NCI-H2171 treated with DMSO at 0.1 percent for 48 hours (cell line): ENCODE measurements around the gene FNIP1.
A peak's percentile ranks its signal among the peaks of the same experiment; 100 is the strongest.
"Not testable (repeated sequence)": the region's sequence is repeated elsewhere in the genome, so short reads cannot be mapped to it uniquely, and the experiment has no call there.

Experiments
- DNase-seq: peaks from one replicate; lab custom pipeline; 2025; lab: John Stamatoyannopoulos, UW

FNIP1 gene

DNA sequence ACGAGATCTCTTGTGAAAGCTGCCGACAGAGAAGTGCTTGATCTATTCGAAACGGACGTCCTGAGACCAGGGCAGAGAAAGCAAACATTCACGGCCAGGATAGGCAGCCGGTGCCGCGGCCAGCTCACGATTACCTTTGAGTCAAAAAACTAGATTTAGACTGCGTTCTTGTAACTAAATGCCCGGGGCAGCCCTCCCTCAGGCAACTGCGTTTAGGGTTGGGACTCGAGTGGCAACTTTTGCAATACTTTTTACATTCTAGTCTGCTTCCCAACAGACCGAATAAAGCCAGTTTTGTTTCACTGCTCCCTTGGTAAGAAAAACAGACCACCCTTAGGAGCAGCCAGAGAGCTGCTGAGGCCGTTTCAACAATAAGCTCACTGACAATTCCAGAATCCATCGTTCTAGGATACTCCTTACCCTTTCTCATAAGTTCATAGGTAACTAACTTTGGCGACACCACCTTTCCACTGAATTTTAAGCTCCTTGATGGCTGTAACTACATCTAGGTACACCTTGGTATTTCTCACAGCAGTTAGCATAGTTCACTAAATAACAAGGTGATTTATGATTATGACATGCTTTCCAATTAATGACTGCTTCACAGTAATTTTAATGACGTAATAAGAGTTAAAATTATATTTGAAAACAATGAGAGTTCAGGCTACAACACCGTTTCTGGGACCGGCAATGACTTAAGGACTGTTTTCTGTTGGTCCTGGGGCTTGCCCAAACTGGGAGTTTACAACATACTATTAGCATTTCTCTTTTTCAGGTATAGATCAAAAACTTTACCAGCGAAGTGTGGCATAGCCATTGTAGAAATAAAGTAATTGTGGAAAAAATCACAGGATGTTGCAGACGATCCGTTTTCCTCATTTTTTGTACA is 160.9 kb downstream of the FNIP1 start:
- peak; percentile 17 for DNase-seq

DNA sequence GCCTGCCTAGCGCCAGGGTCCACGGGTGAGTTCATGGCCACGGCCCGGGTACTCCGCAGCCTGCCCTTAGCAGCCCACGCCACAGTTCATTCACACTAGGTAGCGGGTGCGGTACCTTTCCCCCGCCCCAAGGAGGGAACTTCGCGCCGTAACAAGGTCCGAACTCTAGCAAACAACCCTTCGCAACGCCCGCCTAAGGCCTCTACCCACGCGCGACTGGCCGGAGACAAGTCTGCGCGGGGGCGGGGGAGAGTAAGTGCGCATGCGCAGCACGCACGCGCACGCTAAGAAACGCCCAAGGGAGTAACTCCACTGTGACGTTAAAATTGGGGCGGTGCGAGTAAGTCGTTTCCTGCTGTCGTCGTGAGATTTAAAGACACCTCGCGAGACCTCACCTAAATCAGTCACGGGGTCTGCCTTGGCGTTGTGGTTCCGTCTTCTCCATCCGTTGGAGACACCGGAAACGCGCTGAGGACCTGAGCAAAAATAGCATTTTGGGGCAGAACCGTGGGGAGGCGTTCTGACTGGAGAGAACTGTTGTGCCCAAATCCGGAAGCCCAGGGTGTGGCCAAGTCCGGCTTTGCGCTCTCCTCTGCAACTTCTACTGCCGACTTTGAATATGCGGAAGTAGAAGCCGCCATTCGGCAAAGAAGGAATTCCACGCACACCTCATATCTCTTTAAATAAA is 161.7 kb downstream of the FNIP1 start, which contains the start of gene RAPGEF6:
Gene RAPGEF6, minus strand, starts transcription at position 234 of the 688 bp plus-strand sequence. Its CDS starts 199 bp downstream, at position 35.
- DNase-seq: peak; percentile 95

DNA sequence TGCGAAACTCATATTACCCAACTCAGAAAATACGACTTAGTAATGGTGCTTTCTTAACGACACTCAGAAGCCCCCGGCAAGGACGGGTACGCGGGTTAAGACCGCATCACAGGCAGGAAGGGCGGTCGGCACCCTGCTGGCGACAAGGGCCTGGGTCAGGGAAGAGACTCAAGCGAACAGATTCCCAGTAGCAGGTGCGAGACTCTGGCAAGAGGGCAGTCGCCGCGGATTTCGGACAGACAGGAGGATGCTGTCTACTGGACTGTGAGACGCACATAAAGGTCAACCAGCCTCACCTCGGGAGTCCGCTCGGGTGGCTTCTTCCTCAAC is 162.2 kb downstream of the FNIP1 start:
- peak; percentile 25 for DNase-seq

DNA sequence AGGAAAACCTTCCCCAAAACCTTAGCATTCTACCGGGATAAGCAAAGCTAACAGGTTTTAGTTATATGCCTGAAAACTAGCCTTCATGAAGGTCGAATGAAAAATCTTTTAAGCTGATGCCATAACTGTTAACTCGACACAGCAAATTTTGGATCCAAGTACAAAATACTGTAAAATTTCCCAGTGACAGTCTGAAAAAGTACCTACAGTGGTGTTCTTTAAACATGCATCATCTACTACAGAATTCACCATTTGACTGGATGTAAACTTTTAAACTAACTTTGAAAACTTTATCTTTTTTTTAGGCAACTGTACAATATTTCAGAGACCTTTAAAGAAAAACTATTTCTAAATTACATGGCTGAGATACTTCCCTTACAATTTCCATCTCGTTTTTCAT is 162.6 kb downstream of the FNIP1 start:
- DNase-seq: no peak

GRCh38 chr5:131633830-131634229 is 163.0 kb downstream of the FNIP1 start:
- no peak for DNase-seq

DNA sequence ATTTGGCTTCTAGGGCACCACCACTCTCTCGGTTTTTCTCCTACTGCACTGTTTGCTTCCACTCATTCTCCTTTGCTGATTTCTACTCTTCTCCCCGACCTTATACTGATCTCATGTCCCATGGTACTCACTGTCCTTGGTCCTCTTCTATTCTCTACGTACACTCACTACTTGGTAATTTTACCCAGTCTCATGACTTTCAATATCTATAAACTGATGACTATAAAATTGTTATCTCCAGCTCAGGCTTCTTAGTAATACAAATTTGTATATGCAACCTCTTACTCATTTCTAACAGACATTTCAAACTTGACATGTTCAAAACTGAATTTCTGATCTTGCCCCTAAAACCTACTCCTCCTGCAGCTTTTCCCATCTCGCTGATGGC is 165.9 kb downstream of the FNIP1 start:
- no peak for DNase-seq

- peak; percentile 41 for DNase-seq
Measured at GRCh38 chr5:131630208-131630962, 166.4 kb downstream of the FNIP1 start.

DNA sequence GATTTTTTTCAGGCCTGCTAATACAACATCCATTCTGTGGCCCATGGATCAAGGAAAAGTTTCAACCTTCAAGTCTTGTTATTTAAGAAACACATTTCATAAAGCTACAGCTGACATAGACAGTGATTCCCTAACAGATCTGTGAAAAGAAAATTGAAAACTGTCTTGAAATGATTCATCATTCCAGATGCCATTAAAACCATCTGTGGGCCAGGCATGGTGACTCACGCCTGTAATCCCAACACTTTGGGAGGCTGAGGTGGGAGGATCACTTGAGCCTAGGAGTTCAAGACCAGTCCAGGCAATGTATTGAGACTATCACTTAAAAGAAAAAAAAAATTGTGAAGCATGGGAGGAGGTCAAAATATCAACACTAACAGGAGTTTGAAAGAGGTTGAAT is 167.8 kb downstream of the FNIP1 start:
- no peak for DNase-seq

GRCh38 chr5:131627207-131627865 is 169.5 kb downstream of the FNIP1 start:
- DNase-seq: no peak

GRCh38 chr5:131622633-131623032 is 174.2 kb downstream of the FNIP1 start:
- no peak for DNase-seq

GRCh38 chr5:131621164-131621563 is 175.7 kb downstream of the FNIP1 start:
- not testable (repeated sequence) for DNase-seq

DNA sequence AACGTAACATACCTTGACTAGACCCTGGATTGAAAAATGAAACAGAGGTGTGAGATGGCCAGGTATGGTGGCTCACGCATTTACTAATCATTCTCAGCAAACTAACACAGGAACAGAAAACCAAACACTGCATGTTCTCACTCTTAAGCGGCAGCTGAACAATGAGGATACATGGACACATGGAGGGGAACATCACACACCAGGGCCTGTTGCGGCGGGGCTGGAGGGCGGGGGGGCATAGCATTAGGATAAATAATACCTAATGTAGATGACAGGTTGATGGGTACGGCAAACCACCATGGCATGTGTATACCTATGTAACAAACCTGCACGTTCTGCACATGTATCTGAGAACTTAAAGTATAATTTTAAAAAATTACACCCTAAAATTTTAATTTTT is 177.7 kb downstream of the FNIP1 start:
- no peak for DNase-seq

- no peak for DNase-seq
Measured at GRCh38 chr5:131617140-131617822, 179.5 kb downstream of the FNIP1 start.

- no peak for DNase-seq
Measured at GRCh38 chr5:131615957-131616356, 180.9 kb downstream of the FNIP1 start.

DNA sequence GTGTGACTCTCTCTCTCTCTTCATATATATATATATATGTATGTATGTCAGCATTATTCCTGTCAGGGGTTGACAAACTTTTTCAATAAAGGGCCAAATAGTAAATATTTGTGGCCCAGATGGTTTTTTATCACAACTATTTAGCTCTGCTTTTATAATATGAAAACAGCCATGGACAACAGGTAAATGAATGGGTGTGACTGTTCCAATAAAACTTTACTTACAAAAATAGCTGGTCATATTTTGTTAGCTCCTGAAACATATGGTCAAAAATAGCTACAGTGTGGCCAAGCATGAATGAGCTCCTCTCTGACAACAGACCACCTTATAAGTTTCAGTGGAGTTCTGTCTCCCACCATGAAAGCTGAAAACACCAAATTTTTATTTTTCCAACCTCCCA is 183.4 kb downstream of the FNIP1 start:
- no peak for DNase-seq

- no peak for DNase-seq
Measured at GRCh38 chr5:131611064-131611381, 185.8 kb downstream of the FNIP1 start.

GRCh38 chr5:131610198-131611063 is 186.4 kb downstream of the FNIP1 start:
- no peak for DNase-seq

- no peak for DNase-seq
Measured at GRCh38 chr5:131609774-131610173, 187.0 kb downstream of the FNIP1 start.

DNA sequence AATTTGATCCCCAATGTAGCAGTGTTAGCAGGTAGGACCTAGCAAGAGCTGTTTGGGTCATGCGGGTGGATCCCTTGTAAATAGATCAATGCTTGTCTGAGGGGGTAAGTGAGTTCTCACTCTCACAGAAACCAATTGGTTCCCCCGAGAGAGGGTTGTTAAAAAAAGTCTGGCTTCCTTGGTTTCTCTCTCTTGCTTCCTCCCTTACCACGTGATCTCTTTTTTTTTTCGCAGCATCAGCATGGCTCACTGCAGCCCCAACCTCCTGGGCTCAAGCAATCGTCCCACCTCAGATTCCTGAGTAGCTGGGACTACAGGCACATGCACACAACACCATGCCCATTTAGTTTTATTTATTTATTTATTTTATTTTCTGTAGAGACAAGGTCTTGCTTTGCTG is 188.2 kb downstream of the FNIP1 start:
- DNase-seq: no peak

- DNase-seq: no peak
Measured at GRCh38 chr5:131607903-131608540, 188.8 kb downstream of the FNIP1 start.
